ENCODE measurements around the gene ARHGAP40. TPM values are rescaled to one million over a fixed set of nuclear protein-coding genes. Genes with fewer than 3 reads are reported as not detected.

Gene ARHGAP40
- total and polyA plus RNA-seq, 2 of the 13 experiments (the other 11 are each of a cell fraction or from before 2014, with no cell fraction given): 0.75 to 2.1 TPM

DNA sequence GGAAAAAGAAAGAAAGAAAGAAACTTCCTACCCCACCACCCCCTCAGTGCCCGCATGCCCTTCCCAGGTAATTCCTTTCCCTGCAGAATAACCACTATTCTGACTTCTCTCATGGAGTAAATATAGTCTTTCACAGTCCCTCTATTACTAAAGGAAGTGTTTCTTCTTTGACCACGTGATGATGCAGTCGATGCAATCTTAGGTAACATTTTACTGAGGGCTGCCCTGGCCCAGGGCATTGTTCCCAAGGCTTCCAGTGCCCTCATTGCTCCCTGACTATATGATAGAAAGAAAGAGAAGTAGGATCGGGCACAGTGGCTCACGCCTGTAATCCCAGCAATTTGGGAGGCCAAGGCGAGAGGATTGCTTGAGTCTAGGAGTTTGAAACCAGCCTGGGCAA, 29.1 kb downstream of the ARHGAP40 start:
- DNase-seq (ENCODE audit: low spot score): no peak
- CTCF ChIA-PET (ENCODE audit: low intra/inter-chr PET ratio, low total read pairs): no interaction called here

More for the DNA sequence above, 29.1 kb downstream of the ARHGAP40 start:
- Histone ChIP-seq H3K4me2 (ENCODE audit: low read depth, low read length) (no peak overlapping the region), H3K27ac (ENCODE audit: extremely low read length, insufficient read depth, low read length) (no peak overlapping the region), H2AFZ (ENCODE audit: low read length) (no peak overlapping the region), H3K9ac (ENCODE audit: insufficient read depth, low read depth, low read length) (no peak overlapping the region), H3K9me3 (ENCODE audit: low read length) (no peaks in the 10 kb centered on the region), H3K4me3 (replicated peaks in 1 of 3; ENCODE audit: insufficient read depth in 1 of 3, low read depth in 2 of 3, low read length in 3 of 3) (no peak overlapping the region), H4K20me1 (ENCODE audit: insufficient read depth, low read length) (no peaks in the 10 kb centered on the region), H3K79me2 (ENCODE audit: insufficient read depth, low read length) (no peaks in the 10 kb centered on the region), H3K36me3 (replicated peaks in 1 of 2; ENCODE audit: control insufficient read depth in 1 of 2, insufficient read depth in 2 of 2, low read length in 2 of 2) (no peaks in the 10 kb centered on the region), H3K27me3 (ENCODE audit: control insufficient read depth in 1 of 2, insufficient read depth in 2 of 2, low read length in 2 of 2) (no peaks in the 10 kb centered on the region; a peak in 2 of 5 replicates), H3K4me1 (ENCODE audit: insufficient read depth, low read length) (no peaks in the 10 kb centered on the region)
- POLR2A ChIA-PET: no interaction called here
- ATAC-seq (no peak), FAIRE-seq (no peak)
- intact Hi-C loops (cut with micrococcal nuclease; ENCODE audit: unreplicated experiment): no loop called here
- 34% methylated on average over 6 of the region's 6 CpGs for WGBS (ENCODE audit: low lambda C conversion rate)
- TF ChIP-seq, protein P1, sequence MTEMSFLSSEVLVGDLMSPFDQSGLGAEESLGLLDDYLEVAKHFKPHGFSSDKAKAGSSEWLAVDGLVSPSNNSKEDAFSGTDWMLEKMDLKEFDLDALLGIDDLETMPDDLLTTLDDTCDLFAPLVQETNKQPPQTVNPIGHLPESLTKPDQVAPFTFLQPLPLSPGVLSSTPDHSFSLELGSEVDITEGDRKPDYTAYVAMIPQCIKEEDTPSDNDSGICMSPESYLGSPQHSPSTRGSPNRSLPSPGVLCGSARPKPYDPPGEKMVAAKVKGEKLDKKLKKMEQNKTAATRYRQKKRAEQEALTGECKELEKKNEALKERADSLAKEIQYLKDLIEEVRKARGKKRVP (CRISPR knock-in tag; IDR thresholded peaks at IDR 0.05): peak in 1 of 2 experiments; percentile 78; a peak in 2 of 4 replicates
- TF ChIP-seq, protein P2, sequence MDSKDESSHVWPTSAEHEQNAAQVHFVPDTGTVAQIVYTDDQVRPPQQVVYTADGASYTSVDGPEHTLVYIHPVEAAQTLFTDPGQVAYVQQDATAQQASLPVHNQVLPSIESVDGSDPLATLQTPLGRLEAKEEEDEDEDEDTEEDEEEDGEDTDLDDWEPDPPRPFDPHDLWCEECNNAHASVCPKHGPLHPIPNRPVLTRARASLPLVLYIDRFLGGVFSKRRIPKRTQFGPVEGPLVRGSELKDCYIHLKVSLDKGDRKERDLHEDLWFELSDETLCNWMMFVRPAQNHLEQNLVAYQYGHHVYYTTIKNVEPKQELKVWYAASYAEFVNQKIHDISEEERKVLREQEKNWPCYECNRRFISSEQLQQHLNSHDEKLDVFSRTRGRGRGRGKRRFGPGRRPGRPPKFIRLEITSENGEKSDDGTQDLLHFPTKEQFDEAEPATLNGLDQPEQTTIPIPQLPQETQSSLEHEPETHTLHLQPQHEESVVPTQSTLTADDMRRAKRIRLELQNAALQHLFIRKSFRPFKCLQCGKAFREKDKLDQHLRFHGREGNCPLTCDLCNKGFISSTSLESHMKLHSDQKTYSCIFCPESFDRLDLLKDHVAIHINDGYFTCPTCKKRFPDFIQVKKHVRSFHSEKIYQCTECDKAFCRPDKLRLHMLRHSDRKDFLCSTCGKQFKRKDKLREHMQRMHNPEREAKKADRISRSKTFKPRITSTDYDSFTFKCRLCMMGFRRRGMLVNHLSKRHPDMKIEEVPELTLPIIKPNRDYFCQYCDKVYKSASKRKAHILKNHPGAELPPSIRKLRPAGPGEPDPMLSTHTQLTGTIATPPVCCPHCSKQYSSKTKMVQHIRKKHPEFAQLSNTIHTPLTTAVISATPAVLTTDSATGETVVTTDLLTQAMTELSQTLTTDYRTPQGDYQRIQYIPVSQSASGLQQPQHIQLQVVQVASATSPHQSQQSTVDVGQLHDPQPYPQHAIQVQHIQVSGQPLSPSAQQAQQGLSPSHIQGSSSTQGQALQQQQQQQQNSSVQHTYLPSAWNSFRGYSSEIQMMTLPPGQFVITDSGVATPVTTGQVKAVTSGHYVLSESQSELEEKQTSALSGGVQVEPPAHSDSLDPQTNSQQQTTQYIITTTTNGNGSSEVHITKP (CRISPR knock-in tag; IDR thresholded peaks at IDR 0.05; ENCODE audit: low read depth): no peak
- TF ChIP-seq USF2 (IDR thresholded peaks at IDR 0.05; ENCODE audit: low read depth, low read length): peak; percentile 19; the same call in 1 of the 2 replicates
- peak; percentile 20; the same call in 1 of the 2 replicates for TF ChIP-seq USF2 (CRISPR knock-in tag; IDR thresholded peaks at IDR 0.05; ENCODE audit: borderline replicate concordance)
- no peak for TF ChIP-seq SNAPC5 (CRISPR knock-in tag; IDR thresholded peaks at IDR 0.05; ENCODE audit: borderline replicate concordance)
- TF ChIP-seq POLR2AphosphoS5 (IDR thresholded peaks at IDR 0.05; ENCODE audit: low read depth, low read length): no peak
- BruUV-seq (replicated peaks): no TSS peak
- in situ Hi-C loops (cut with HindIII; ENCODE audit: extremely low pct_ligation_motif_present, low pct_unique_long_range_greater_than_20kb): loop anchor here (25.0 kb wide), 1 partner anchor 407 kb away; no protein-coding TSS in a partner anchor
